Endothelial cell of umbilical vein (primary cell): Measurements from ENCODE around the gene PKN1.

ENCODE experiments used
- EZH2 ChIP-seq: IDR thresholded peaks from 2 replicates; pipeline ENCODE4 v1.6.1; 2012; ENCODE audit warnings: borderline replicate concordance, low read depth, mild to moderate bottlenecking, moderate library complexity, low read length, inconsistent platforms; ENCODE audit not compliant: severe bottlenecking
- POLR2A ChIP-seq: IDR thresholded peaks from 2 replicates; pipeline ENCODE4 v1.6.1; 2012; ENCODE audit warnings: low read depth, mild to moderate bottlenecking, control low read depth, low read length
- POLR2AphosphoS5 ChIP-seq: IDR thresholded peaks from 2 replicates; pipeline ENCODE4 v1.6.1; 2012; ENCODE audit warnings: low read depth, mild to moderate bottlenecking, control low read depth, low read length, moderate library complexity; ENCODE audit not compliant: insufficient read depth

DNA sequence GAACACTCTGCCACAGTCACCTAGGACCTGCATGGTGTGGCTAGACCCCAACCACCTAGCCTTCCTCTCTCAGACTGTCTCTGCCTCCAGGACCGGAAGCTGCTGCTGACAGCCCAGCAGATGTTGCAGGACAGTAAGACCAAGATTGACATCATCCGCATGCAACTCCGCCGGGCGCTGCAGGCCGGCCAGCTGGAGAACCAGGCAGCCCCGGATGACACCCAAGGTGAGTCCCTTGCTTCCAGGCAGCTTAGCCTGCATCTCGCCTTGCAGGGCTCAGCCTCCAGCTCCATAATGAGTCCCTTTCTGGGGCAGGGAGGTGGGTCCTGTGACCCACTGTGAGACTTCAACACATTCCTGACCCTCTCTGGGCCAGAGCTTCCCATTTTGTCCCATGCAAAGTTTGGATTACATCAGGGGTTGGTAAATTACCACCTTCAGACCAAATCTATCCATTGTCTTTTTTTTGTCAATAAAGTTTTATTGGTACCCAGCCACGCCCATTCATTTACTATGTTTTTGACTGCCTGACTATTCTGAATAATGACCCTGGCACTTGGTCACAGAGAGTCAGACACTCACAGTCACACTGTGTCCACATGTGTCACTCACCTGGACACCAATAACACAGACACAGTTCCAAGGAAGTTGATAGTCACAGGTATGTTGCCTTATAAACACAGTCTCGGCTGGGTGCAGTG, 13.4 kb downstream of the PKN1 start:
- TF ChIP-seq POLR2A (no peak), EZH2 (no peak), POLR2AphosphoS5 (no peak)
